H1 (cell line): Measurements from ENCODE around the gene ARPC3. TPM values are rescaled to one million over a fixed set of nuclear protein-coding genes. Genes with fewer than 3 reads are reported as not detected.
"Not testable (repeated sequence)": the region's sequence is repeated elsewhere in the genome, so short reads cannot be mapped to it uniquely, and the experiment has no call there.

Experiments
- CTCF ChIA-PET: fragments of 300-600 bp; sonication (Branson Sonifier 250); formaldehyde crosslinking; loops from one replicate; lab custom pipeline; 2021; ENCODE audit not compliant: partially characterized antibody; lab: Charles Lee
- POLR2A ChIA-PET: fragments of 300-600 bp; sonication (Branson Sonifier 250); formaldehyde crosslinking; loops from one replicate; lab custom pipeline; 2021; ENCODE audit warnings: inconsistent platforms; ENCODE audit not compliant: partially characterized antibody; lab: Charles Lee
- DNase-seq, 2 experiments: peaks; one replicate each; pipeline versions ENCODE4 v3.0.0 to v3.0.0-alpha.2; 2010 to 2022; ENCODE audit warnings: low spot score in 2 of 2, low read depth in 1 of 2, mixed read lengths in 1 of 2
- FAIRE-seq: peaks from 2 replicates; lab custom pipeline; 2011; peaks lifted over from hg19 to GRCh38; lab: Jason Lieb, UNC
- H2AFZ ChIP-seq: 2 replicates; pipeline ENCODE4 v1.8.1; 2012; ENCODE audit warnings: low read length, inconsistent platforms
- H2AK5ac ChIP-seq: 2 replicates; pipeline ENCODE4 v1.6.1; 2013; ENCODE audit warnings: low read depth, low read length
- H2BK120ac ChIP-seq: replicated peaks from 2 replicates; pipeline ENCODE3; 2013; ENCODE audit warnings: low read depth, low read length, inconsistent platforms
- H2BK12ac ChIP-seq: 2 replicates; pipeline ENCODE4 v1.6.1; 2013; ENCODE audit warnings: low read depth, low read length
- H2BK15ac ChIP-seq: 2 replicates; pipeline ENCODE4 v1.6.1; 2013; ENCODE audit warnings: low read length
- H2BK20ac ChIP-seq: 2 replicates; pipeline ENCODE4 v1.6.1; 2013; ENCODE audit warnings: low read length
- H2BK5ac ChIP-seq: 2 replicates; pipeline ENCODE4 v1.6.1; 2013; ENCODE audit warnings: low read depth, low read length
- H3K14ac ChIP-seq: 2 replicates; pipeline ENCODE4 v1.6.1; 2013; ENCODE audit warnings: inconsistent platforms; ENCODE audit not compliant: insufficient read length
- H3K18ac ChIP-seq: 2 replicates; pipeline ENCODE4 v1.6.1; 2013; ENCODE audit warnings: low read length; ENCODE audit errors: extremely low read depth
- H3K23ac ChIP-seq: 2 replicates; pipeline ENCODE4 v1.6.1; 2013; ENCODE audit warnings: inconsistent platforms; ENCODE audit not compliant: insufficient read length
- H3K23me2 ChIP-seq: 2 replicates; pipeline ENCODE4 v1.6.1; 2013; ENCODE audit warnings: low read depth, low read length
- H3K27ac ChIP-seq: 2 replicates; pipeline ENCODE4 v1.6.1; 2011; ENCODE audit warnings: low read depth, low read length, inconsistent platforms
- H3K27me3 ChIP-seq, 4 experiments: replicated peaks in 1 of 4; 1 replicate in 1 of 4; 2 replicates in 3 of 4; pipeline versions ENCODE4 v1.6.1 to v1.8.1; 2011 to 2013; ENCODE audit warnings: low read length in 3 of 4, mild to moderate bottlenecking in 3 of 4, inconsistent platforms in 2 of 4, mixed read lengths in 2 of 4, moderate library complexity in 1 of 4; ENCODE audit not compliant: control insufficient read depth in 3 of 4, insufficient read depth in 3 of 4; ENCODE audit errors: extremely low read depth in 1 of 4
- H3K36me3 ChIP-seq, 4 experiments: 2 replicates each; pipeline versions ENCODE4 v1.6.1 to v1.8.1; 2011 to 2013; ENCODE audit warnings: mild to moderate bottlenecking in 4 of 4, low read length in 3 of 4, moderate library complexity in 2 of 4, control low read depth in 1 of 4, inconsistent platforms in 1 of 4; ENCODE audit not compliant: insufficient read depth in 4 of 4, control insufficient read depth in 2 of 4
- H3K4ac ChIP-seq: replicated peaks from 2 replicates; pipeline ENCODE3; 2013; ENCODE audit warnings: low read length, low read depth, mixed read lengths, inconsistent platforms; ENCODE audit not compliant: insufficient read length
- H3K4me1 ChIP-seq, 4 experiments: replicated peaks in 1 of 4; 1 replicate in 1 of 4; 2 replicates in 3 of 4; pipeline versions ENCODE4 v1.6.1 to v1.8.1; 2011 to 2013; ENCODE audit warnings: low read length in 3 of 4, inconsistent platforms in 2 of 4, mixed read lengths in 1 of 4; ENCODE audit not compliant: insufficient read depth in 4 of 4, control insufficient read depth in 3 of 4
- H3K4me2 ChIP-seq, 2 experiments: 2 replicates each; pipeline versions ENCODE4 v1.6.1 to v1.8.1; 2011 to 2013; ENCODE audit warnings: low read depth in 2 of 2, low read length in 2 of 2, control low read depth in 1 of 2, inconsistent platforms in 1 of 2, mild to moderate bottlenecking in 1 of 2; ENCODE audit not compliant: insufficient read depth in 1 of 2
- H3K4me3 ChIP-seq, 4 experiments: fragments of 200-600, 300-600 bp in 1 of 4; sonication (generic), shearing (Covaris generic), sonication (Bioruptor Twin) in 1 of 4; 2 replicates each; pipeline versions ENCODE4 v1.5.1 to v1.8.1; 2011 to 2016; ENCODE audit warnings: low read length in 4 of 4, low read depth in 3 of 4, control low read depth in 2 of 4, inconsistent platforms in 2 of 4, mild to moderate bottlenecking in 2 of 4, mixed read lengths in 1 of 4, moderate library complexity in 1 of 4; ENCODE audit not compliant: insufficient read depth in 2 of 4; ENCODE audit errors: extremely low read depth in 1 of 4
- H3K56ac ChIP-seq: replicated peaks from 2 replicates; pipeline ENCODE3; 2013; ENCODE audit warnings: low read depth, mild to moderate bottlenecking, mixed read lengths, low read length, inconsistent platforms; ENCODE audit not compliant: insufficient read length
- H3K79me1 ChIP-seq: 2 replicates; pipeline ENCODE4 v1.6.1; 2013; ENCODE audit warnings: low read depth, low read length, control low read depth
- H3K79me2 ChIP-seq, 2 experiments: 2 replicates each; pipeline versions ENCODE4 v1.6.1 to v1.8.1; 2012 to 2013; ENCODE audit warnings: low read length in 2 of 2, mild to moderate bottlenecking in 2 of 2, inconsistent platforms in 1 of 2; ENCODE audit not compliant: insufficient read depth in 2 of 2, control insufficient read depth in 1 of 2
- H3K9ac ChIP-seq, 4 experiments: replicated peaks in 1 of 4; 1 replicate in 1 of 4; 2 replicates in 3 of 4; pipeline versions ENCODE4 v1.6.1 to v1.8.1; 2011 to 2013; ENCODE audit warnings: low read depth in 3 of 4, low read length in 3 of 4, control low read depth in 2 of 4, mild to moderate bottlenecking in 2 of 4, moderate library complexity in 2 of 4, inconsistent platforms in 1 of 4; ENCODE audit errors: extremely low read depth in 1 of 4
- H3K9me3 ChIP-seq, 2 experiments: 2 replicates each; pipeline versions ENCODE4 v1.6.1 to v1.8.1; 2012 to 2013; ENCODE audit warnings: mild to moderate bottlenecking in 2 of 2, moderate library complexity in 2 of 2, control low read depth in 1 of 2, inconsistent platforms in 1 of 2, low read depth in 1 of 2, low read length in 1 of 2, mixed read lengths in 1 of 2; ENCODE audit not compliant: insufficient read depth in 2 of 2
- H4K20me1 ChIP-seq, 2 experiments: replicated peaks in 1 of 2; 2 replicates each; pipeline versions ENCODE3 to v1.8.1; 2011 to 2013; ENCODE audit warnings: inconsistent platforms in 2 of 2, low read length in 2 of 2, mild to moderate bottlenecking in 1 of 2; ENCODE audit not compliant: insufficient read depth in 2 of 2, control insufficient read depth in 1 of 2
- H4K5ac ChIP-seq: 2 replicates; pipeline ENCODE4 v1.6.1; 2013; ENCODE audit warnings: low read length, low read depth, mixed read lengths, inconsistent platforms; ENCODE audit not compliant: insufficient read length
- H4K8ac ChIP-seq: 2 replicates; pipeline ENCODE4 v1.8.0; 2013; ENCODE audit warnings: mild to moderate bottlenecking, moderate library complexity, low read length, inconsistent platforms; ENCODE audit not compliant: insufficient read depth; ENCODE audit errors: extremely low read depth
- H4K91ac ChIP-seq: replicated peaks from 2 replicates; pipeline ENCODE3; 2013; ENCODE audit warnings: low read length, mixed read lengths, inconsistent platforms; ENCODE audit not compliant: insufficient read length
- WGBS, 2 experiments: shearing (Covaris generic) in 1 of 2; methylation state at CpG; one replicate each; pipeline versions ENCODE4 v1.1.6 to v1.1.7; 2013 to 2015; ENCODE audit warnings: low lambda C conversion rate in 2 of 2, mixed read lengths in 2 of 2, inconsistent platforms in 1 of 2, low coverage in 1 of 2, missing lambda C conversion rate in 1 of 2; ENCODE audit not compliant: insufficient replicate concordance in 2 of 2, insufficient coverage in 1 of 2, insufficient read length in 1 of 2; ENCODE audit errors: extremely low coverage in 1 of 2, missing lambda C conversion rate in 1 of 2; 5-methylcytosine and 5-hydroxymethylcytosine counted together
- polyA plus RNA-seq, 7 experiments: library from polyadenylated mRNA; depleted of rRNA in 3 of 7; stranded (reverse) in 5 of 7; unstranded in 2 of 7; fragments of >200 nt in 5 of 7; fragments of 200-250 nt in 2 of 7; gene quantifications; 1 replicate in 5 of 7; 2 replicates in 1 of 7; 4 replicates in 1 of 7; pipeline versions ENCODE4 v1.2.1 to v1.2.3, GENCODE V29; 2011 to 2013; ENCODE audit warnings: missing spikeins in 2 of 7, mixed read lengths in 2 of 7
- total RNA-seq: library from RNA; stranded (reverse); fragmentation: NEBNext Ultra II Directional; extraction: Animal tissue kit (Norgen Biotek cat#: 25700); gene quantifications from 2 replicates; pipeline ENCODE4 v1.2.1, GENCODE V29; 2021

Gene ARPC3
- total and polyA plus RNA-seq, 2 of the 8 experiments (the other 6 are each of a cell fraction or from before 2014, with no cell fraction given), result 36.7 to 160 TPM

DNA sequence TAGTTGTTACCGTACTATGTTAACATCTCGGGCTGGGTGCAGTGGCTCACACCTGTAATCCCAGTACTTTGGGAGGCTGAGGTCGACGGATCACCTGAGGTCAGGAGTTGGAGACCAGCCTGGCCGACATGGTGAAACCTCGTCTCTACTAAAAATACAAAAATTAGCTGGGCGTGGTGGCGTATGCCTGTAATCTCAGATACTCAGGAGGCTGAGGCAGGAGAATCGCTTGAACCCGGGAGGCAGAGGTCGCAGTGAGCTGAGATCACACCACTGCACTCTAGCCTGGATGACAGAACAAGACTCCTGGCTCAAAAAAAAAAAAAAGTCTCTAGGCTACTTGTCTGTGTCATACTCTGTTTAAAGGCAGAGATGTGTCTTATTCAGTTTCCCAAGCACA lies 15.6 kb upstream of the ARPC3 start:
- DNase-seq, H2BK20ac ChIP-seq, H2BK120ac ChIP-seq, H3K4me1 ChIP-seq, H3K4me3 ChIP-seq, H4K20me1 ChIP-seq, H3K18ac ChIP-seq, H3K79me1 ChIP-seq, H3K23me2 ChIP-seq, H3K4me2 ChIP-seq, H3K4ac ChIP-seq, H2AFZ ChIP-seq, H4K8ac ChIP-seq, FAIRE-seq, H3K9me3 ChIP-seq, H4K91ac ChIP-seq, H3K56ac ChIP-seq, H3K9ac ChIP-seq, H2AK5ac ChIP-seq, H2BK12ac ChIP-seq, H2BK15ac ChIP-seq, H3K27ac ChIP-seq, H2BK5ac ChIP-seq, H3K14ac ChIP-seq, H4K5ac ChIP-seq, H3K27me3 ChIP-seq, H3K23ac ChIP-seq: not testable (repeated sequence)
- Histone ChIP-seq H3K36me3 (peaks cover 5 to 16% (median 14%) of the 10 kb centered on the region in 4 experiments), H3K79me2 (peaks cover 0 to 33% of the 10 kb centered on the region in 2 experiments; a peak in 3 of 4 replicates)
- CTCF ChIA-PET, result interaction anchor here (0.8 to 8.1 kb wide), 3 partner anchors 14 to 136 kb away, joined by 3 to 67 read pairs (median 3); partner anchors contain the start of gene ARPC3
- POLR2A ChIA-PET, result interaction anchor here (0.6 to 4.2 kb wide), 4 partner anchors 15 to 64 kb away, joined by 3 to 57 read pairs (median 4); partner anchors contain the start of gene ARPC3
- WGBS, 2 experiments, result 97% methylated on average over 11 of the region's 11 CpGs; no CpG with 5 or more reads in 1 of the 2 experiments
